ENCODE results near the gene RNASEH1.

The RNASEH1 gene

GRCh38 chr2:3598197-3598910, 40.2 kb upstream of the RNASEH1 start:
- no peak for TF ChIP-seq CTCF (conservative IDR thresholded peaks at IDR 0.05; ENCODE audit: control insufficient read depth, insufficient read depth, low read depth, low read length)
- H3K4me3 ChIP-seq (ENCODE audit: control insufficient read depth, low read depth, low read length), result no peak overlapping the region
- DNase-seq (ENCODE audit: low read depth), result no peak

GRCh38 chr2:3597567-3597966, 39.4 kb upstream of the RNASEH1 start:
- no peak for DNase-seq (ENCODE audit: low read depth)
- no peak overlapping the region for H3K4me3 ChIP-seq (ENCODE audit: control insufficient read depth, low read depth, low read length)
- no peak for TF ChIP-seq CTCF (conservative IDR thresholded peaks at IDR 0.05; ENCODE audit: control insufficient read depth, insufficient read depth, low read depth, low read length)

- H3K4me3 ChIP-seq (ENCODE audit: control insufficient read depth, low read depth, low read length), result no peak overlapping the region
- no peak for TF ChIP-seq CTCF (conservative IDR thresholded peaks at IDR 0.05; ENCODE audit: control insufficient read depth, insufficient read depth, low read depth, low read length)
- no peak for DNase-seq (ENCODE audit: low read depth)
Measured at GRCh38 chr2:3596901-3597417, 38.8 kb upstream of the RNASEH1 start.

- no peak overlapping the region for H3K4me3 ChIP-seq (ENCODE audit: control insufficient read depth, low read depth, low read length)
- TF ChIP-seq CTCF (conservative IDR thresholded peaks at IDR 0.05; ENCODE audit: control insufficient read depth, insufficient read depth, low read depth, low read length), result no peak
- DNase-seq (ENCODE audit: low read depth), result no peak
Measured at GRCh38 chr2:3595985-3596384, 37.9 kb upstream of the RNASEH1 start.

GRCh38 chr2:3595404-3595803, 37.3 kb upstream of the RNASEH1 start:
- H3K4me3 ChIP-seq (ENCODE audit: control insufficient read depth, low read depth, low read length), result no peak overlapping the region
- TF ChIP-seq CTCF (conservative IDR thresholded peaks at IDR 0.05; ENCODE audit: control insufficient read depth, insufficient read depth, low read depth, low read length), result no peak
- DNase-seq (ENCODE audit: low read depth), result no peak

- H3K4me3 ChIP-seq (ENCODE audit: control insufficient read depth, low read depth, low read length), result no peak within 1 kb of the TSS
- DNase-seq (ENCODE audit: low read depth), result no peak
- TF ChIP-seq CTCF (conservative IDR thresholded peaks at IDR 0.05; ENCODE audit: control insufficient read depth, insufficient read depth, low read depth, low read length), result no peak
Measured at GRCh38 chr2:3594493-3595281, 36.6 kb upstream of the RNASEH1 start, which contains the start of gene COLEC11. Gene COLEC11, plus strand, starts transcription at chr2:3595112. Its CDS starts 9,229 bp downstream, at chr2:3604341.

Data from fibroblast of mammary gland (primary cell).